Tibial artery (tissue), 4 donors: Measurements from ENCODE around the gene BTBD19.

Experiments used
- DNase-seq, 2 donors: peaks; one replicate each; pipeline ENCODE4 v3.0.0-alpha.2; 2019
- H3K27ac ChIP-seq, 2 donors: fragments of 200-600 bp; sonication (generic) in 1 of 2; 1 replicate in 1 of 2; 2 replicates in 1 of 2; pipeline ENCODE4 v1.5.1; 2018 to 2019; ENCODE audit warnings: mild to moderate bottlenecking in 1 of 2
- H3K27me3 ChIP-seq, 2 donors: fragments of 200-600 bp; sonication (generic) in 1 of 2; one replicate each; pipeline versions ENCODE4 v1.5.1 to v1.6.0; 2016 to 2019
- H3K36me3 ChIP-seq, 3 donors: fragments of 200-600 bp; sonication (generic) in 2 of 3; one replicate each; pipeline ENCODE4 v1.5.1; 2016 to 2019; ENCODE audit warnings: mild to moderate bottlenecking in 2 of 3
- H3K4me1 ChIP-seq, 4 donors: fragments of 200-600 bp; sonication (generic) in 2 of 4; 1 replicate in 3 of 4; 2 replicates in 1 of 4; pipeline ENCODE4 v1.5.1; 2016 to 2019
- H3K4me3 ChIP-seq, 2 donors: fragments of 200-600 bp; sonication (generic) in 1 of 2; 1 replicate in 1 of 2; 2 replicates in 1 of 2; pipeline ENCODE4 v1.5.1; 2018 to 2019; ENCODE audit warnings: mild to moderate bottlenecking in 2 of 2
- H3K9me3 ChIP-seq, 3 donors: fragments of 200-600 bp; sonication (generic) in 1 of 3; one replicate each; pipeline ENCODE4 v1.5.1; 2016 to 2019
- intact Hi-C: fragments of 100-400 bp; cut with DNase I; formaldehyde crosslinking; loops from one replicate; pipeline ENCODE4 v1.15.0; 2023; ENCODE audit warnings: low total_unique reads
- TF ChIP-seq, protein P1 (sequence below), 2 experiments: fragments of 200-600 bp in 1 of 2; fragments of 450-650 bp in 1 of 2; IDR thresholded peaks; one replicate each; pipeline ENCODE4 v1.5.1; 2017 to 2019; ENCODE audit warnings: antibody characterized with exemption in 2 of 2, mild to moderate bottlenecking in 1 of 2, moderate library complexity in 1 of 2

Gene BTBD19

DNA sequence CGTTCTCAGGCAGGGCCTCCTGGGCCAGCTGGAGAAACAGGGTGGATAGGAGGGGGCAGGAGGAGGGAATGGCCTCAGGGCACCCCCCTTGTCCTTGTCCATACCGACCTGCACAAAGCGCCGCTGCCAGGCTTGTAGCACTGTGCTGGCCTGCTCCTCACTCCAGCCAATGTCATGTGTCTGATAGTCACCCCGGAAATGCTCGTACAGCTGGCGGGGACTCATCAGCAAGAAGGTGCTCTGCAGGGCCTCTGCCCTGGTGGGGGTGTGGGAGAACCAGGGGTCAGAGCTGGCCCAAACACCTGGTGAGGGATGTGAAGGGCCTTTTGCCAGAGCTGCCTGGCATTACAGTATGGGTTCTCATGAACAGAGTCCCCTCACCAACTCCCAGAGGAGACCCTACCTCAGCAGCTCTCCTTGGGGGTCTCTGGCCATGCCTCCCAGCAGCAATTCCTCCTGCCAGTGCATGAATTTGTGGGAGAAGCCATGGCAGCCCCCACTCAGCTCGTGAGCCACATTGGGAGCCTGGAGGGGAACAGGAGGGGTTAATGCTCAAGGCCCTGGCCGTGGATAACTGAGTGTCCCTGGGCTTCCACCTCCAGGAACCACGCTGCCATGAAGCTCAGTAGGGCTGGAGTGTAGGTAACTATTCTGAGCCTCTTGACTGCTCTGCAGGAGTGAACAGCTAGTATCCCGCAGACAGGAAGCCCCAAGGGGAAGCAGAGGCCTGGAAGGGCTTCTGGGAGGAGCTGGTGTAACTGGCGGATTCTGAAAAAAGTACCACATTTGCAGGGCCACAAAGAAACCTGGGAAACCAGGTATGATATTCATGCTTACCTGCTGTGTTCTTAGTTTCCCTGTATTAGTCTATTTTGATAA is 21.4 kb downstream of the BTBD19 start:
- intact Hi-C loops: no loop called here
- no peaks in the 10 kb centered on the region for H3K27me3 ChIP-seq
- no peak overlapping the region for H3K4me3 ChIP-seq
- TF ChIP-seq, protein P1, sequence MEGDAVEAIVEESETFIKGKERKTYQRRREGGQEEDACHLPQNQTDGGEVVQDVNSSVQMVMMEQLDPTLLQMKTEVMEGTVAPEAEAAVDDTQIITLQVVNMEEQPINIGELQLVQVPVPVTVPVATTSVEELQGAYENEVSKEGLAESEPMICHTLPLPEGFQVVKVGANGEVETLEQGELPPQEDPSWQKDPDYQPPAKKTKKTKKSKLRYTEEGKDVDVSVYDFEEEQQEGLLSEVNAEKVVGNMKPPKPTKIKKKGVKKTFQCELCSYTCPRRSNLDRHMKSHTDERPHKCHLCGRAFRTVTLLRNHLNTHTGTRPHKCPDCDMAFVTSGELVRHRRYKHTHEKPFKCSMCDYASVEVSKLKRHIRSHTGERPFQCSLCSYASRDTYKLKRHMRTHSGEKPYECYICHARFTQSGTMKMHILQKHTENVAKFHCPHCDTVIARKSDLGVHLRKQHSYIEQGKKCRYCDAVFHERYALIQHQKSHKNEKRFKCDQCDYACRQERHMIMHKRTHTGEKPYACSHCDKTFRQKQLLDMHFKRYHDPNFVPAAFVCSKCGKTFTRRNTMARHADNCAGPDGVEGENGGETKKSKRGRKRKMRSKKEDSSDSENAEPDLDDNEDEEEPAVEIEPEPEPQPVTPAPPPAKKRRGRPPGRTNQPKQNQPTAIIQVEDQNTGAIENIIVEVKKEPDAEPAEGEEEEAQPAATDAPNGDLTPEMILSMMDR (IDR thresholded peaks at IDR 0.05): no peak
- H3K27ac ChIP-seq: no peak overlapping the region
- peaks cover 0 to 20% (median 0%) of the 10 kb centered on the region in 3 donors for H3K36me3 ChIP-seq
- no peak for DNase-seq
- H3K9me3 ChIP-seq: no peaks in the 10 kb centered on the region
- no peaks in the 10 kb centered on the region for H3K4me1 ChIP-seq

DNA sequence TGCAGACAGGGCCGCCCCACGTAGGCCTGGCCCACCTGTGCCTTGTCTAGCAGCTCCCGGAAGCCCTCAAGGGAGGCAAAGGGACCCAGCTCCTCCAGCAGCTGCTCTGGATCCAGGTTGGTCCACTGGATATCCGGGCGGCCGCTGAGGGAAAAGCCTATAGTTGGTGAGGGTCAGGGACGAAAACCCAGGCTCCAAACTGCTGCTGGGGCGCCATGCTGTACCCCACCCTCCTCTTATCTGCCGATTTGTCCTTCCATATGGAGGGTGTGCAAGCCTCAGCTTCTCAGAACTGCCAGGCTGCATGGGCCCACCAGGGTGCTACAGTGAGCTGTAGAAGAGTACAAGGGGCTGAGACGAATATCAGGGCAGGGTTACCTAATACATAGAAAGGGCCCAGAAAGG is 22.6 kb downstream of the BTBD19 start:
- H3K4me1 ChIP-seq: peaks cover 0 to 1% (median 0%) of the 10 kb centered on the region in 4 donors
- no peaks in the 10 kb centered on the region for H3K9me3 ChIP-seq
- no peak for DNase-seq
- H3K27ac ChIP-seq: no peak overlapping the region
- H3K27me3 ChIP-seq: no peaks in the 10 kb centered on the region
- TF ChIP-seq, protein P1 (IDR thresholded peaks at IDR 0.05): no peak
- peaks cover 0 to 20% (median 0%) of the 10 kb centered on the region in 3 donors for H3K36me3 ChIP-seq
- intact Hi-C loops: no loop called here
- no peak overlapping the region for H3K4me3 ChIP-seq

DNA sequence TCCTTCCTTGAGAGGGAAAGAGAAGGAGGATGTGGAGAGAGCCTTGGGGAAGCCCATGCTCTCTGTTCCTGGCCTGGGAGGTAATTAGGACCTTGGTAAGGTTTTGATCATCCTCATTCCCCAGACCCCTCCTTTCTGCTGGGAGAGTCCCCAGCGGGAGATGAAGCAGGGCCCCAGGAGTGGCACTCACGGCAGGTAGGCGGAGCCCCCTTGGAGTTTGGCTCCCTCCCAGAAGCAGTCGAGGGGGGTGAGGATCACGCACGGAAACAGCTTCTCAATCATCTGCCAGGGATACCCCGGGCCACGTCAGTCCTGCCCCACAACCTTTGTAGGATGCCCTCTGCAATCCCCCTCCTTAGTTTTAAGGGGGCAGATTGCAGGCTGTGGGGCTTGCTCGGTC is 23.2 kb downstream of the BTBD19 start:
- H3K27me3 ChIP-seq: no peaks in the 10 kb centered on the region
- peaks cover 0 to 15% (median 0%) of the 10 kb centered on the region in 3 donors for H3K36me3 ChIP-seq
- H3K9me3 ChIP-seq: no peaks in the 10 kb centered on the region
- intact Hi-C loops: no loop called here
- no peak overlapping the region for H3K4me3 ChIP-seq
- no peak overlapping the region for H3K27ac ChIP-seq
- TF ChIP-seq, protein P1 (IDR thresholded peaks at IDR 0.05): no peak
- H3K4me1 ChIP-seq: peaks cover 0 to 6% (median 0%) of the 10 kb centered on the region in 4 donors
- DNase-seq: no peak

DNA sequence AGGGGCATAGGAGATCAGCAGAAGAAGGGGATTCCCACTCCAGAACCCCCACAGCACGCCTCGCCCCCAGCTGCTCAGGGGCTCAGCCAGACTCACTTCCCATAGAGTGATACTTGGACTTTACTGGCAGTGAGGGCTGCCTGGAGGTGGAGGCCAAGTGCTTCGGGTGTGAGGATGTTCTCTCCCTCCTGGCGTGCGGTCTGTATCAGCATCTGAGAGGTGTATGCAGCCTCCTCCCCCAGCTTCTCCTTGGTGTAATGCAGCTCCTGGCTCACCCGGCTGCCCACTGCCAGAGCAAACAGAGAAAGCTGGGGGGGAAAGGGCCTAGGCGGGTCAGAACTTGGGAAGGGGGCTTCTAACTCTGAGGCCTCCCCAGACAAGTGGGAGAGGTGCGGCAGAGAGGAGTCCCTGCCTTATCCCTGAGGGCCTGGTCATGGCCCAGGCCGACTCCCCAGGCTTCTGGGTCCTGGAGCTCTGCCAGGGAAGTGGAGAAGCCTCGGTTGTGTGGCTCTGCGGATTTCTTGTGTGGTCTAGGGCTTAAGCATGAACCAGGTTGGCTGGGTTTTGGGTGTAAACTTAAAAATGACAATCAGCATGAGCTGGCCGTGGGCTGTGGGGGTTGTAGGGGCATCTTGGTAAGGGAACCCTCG is 23.9 kb downstream of the BTBD19 start:
- intact Hi-C loops: no loop called here
- H3K4me3 ChIP-seq: no peak overlapping the region
- no peaks in the 10 kb centered on the region for H3K27me3 ChIP-seq
- peaks cover 0 to 6% (median 0%) of the 10 kb centered on the region in 4 donors for H3K4me1 ChIP-seq
- DNase-seq: no peak
- H3K9me3 ChIP-seq: no peaks in the 10 kb centered on the region
- TF ChIP-seq, protein P1 (IDR thresholded peaks at IDR 0.05): no peak
- H3K27ac ChIP-seq: no peak overlapping the region
- peaks cover 0 to 13% (median 0%) of the 10 kb centered on the region in 3 donors for H3K36me3 ChIP-seq

DNA sequence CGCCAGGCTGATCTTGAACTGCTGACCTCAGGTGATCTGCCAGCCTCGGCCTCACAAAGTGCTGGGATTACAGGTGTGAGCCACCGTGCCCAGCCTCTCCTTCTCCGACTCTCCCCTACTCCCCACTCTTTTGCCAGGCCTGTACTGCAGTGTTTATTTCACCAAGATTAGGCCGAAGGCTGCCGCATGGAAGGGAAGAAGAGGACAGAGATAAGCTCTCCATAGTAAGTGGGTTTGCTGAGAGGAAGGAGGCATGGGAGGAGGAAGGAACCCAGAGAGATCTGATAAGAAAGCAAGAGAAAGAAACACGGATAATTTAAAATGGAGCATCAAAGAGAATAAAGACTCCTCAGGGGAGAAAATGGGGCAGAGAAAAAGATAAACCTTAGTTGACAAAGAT is 26.0 kb downstream of the BTBD19 start:
- no peak overlapping the region for H3K4me3 ChIP-seq
- DNase-seq: no peak
- peaks cover 0 to 3% (median 0%) of the 10 kb centered on the region in 3 donors for H3K36me3 ChIP-seq
- H3K9me3 ChIP-seq: no peaks in the 10 kb centered on the region
- peaks cover 0 to 6% (median 0%) of the 10 kb centered on the region in 4 donors for H3K4me1 ChIP-seq
- no peak overlapping the region for H3K27ac ChIP-seq
- TF ChIP-seq, protein P1 (IDR thresholded peaks at IDR 0.05): no peak
- intact Hi-C loops: no loop called here
- no peaks in the 10 kb centered on the region for H3K27me3 ChIP-seq
